AG09309 (cell line): ENCODE measurements around the gene ATP1A2.

Experiments used
- DNase-seq: peaks from one replicate; pipeline ENCODE4 v3.0.0-alpha.2; 2010; ENCODE audit warnings: low read depth
- H3K4me3 ChIP-seq: 2 replicates; pipeline ENCODE4 v1.5.1; 2011; ENCODE audit warnings: mild to moderate bottlenecking, low read depth, low read length, moderate library complexity; ENCODE audit not compliant: control insufficient read depth
- TF ChIP-seq, protein P1 (sequence below): IDR thresholded peaks from 2 replicates; pipeline ENCODE4 v1.5.1; 2011; ENCODE audit warnings: mild to moderate bottlenecking, low read depth, low read length, inconsistent platforms; ENCODE audit not compliant: insufficient read depth, control insufficient read depth; ENCODE audit errors: missing control alignments

ATP1A2 gene

DNA sequence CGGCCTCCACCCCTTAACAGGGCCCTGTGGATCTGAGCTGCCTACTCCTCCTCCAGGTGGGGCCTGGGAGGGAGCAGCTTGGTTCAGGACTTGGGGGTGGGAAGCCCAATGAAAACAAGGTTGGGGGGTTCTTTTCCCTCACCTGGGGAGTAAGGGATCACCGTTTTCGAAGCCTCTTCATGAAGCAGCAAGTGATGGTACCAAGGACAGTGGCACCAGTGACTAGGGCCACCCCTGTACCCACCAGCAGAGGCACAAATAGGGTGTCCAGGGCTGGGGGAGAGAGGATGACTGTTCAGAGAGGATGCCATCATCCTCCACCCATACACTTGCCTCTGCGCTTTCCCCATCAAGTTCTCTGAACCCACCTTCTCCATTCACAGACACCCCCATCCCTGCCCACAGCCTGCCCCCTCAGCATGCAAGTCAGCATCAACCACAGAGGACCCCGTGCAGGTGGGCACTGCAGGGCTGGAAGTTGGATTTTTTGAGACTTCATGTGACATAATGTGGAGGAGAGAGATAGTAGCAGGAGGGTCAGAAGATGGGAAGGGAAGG lies 23.8 kb upstream of the ATP1A2 start:
- TF ChIP-seq, protein P1, sequence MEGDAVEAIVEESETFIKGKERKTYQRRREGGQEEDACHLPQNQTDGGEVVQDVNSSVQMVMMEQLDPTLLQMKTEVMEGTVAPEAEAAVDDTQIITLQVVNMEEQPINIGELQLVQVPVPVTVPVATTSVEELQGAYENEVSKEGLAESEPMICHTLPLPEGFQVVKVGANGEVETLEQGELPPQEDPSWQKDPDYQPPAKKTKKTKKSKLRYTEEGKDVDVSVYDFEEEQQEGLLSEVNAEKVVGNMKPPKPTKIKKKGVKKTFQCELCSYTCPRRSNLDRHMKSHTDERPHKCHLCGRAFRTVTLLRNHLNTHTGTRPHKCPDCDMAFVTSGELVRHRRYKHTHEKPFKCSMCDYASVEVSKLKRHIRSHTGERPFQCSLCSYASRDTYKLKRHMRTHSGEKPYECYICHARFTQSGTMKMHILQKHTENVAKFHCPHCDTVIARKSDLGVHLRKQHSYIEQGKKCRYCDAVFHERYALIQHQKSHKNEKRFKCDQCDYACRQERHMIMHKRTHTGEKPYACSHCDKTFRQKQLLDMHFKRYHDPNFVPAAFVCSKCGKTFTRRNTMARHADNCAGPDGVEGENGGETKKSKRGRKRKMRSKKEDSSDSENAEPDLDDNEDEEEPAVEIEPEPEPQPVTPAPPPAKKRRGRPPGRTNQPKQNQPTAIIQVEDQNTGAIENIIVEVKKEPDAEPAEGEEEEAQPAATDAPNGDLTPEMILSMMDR, result no peak
- DNase-seq, result no peak

DNA sequence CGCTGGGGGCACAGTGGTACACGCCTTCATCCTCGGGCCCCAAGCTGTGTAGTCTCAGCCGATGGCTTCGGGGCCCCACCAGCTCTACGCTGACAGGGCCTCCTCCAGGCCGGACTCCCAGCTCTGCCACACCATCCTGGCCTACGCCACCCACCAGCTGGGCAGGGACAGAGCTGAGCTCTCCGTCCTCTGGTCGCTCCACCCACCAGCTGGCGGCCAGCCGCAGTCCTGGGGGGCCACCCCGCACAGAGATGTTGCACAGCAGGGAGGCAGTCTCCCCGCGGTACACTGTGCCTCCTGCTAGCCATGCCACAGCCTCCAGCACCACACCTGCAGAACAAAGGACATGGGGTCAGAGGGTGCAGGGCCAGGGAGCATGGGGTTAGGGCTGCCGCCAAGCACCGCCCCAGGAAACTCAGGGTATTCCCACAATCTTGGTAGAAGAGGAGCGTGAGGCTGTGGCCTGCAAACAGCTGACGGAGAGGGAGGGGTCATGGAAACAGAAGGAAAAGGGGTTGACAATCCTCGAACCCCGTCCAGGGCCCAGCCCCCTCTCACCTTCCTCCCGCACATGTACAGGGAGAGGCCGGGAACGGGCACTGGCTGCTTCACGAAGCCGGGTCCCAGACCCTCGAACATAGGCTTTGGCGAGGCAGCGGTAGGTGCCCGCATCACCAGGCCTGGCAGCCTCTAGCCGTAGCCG lies 23.0 kb upstream of the ATP1A2 start:
- DNase-seq, result no peak
- TF ChIP-seq, protein P1, result no peak

More for the DNA sequence above, 23.8 kb upstream of the ATP1A2 start:
- H3K4me3 ChIP-seq, result no peak overlapping the region

DNA sequence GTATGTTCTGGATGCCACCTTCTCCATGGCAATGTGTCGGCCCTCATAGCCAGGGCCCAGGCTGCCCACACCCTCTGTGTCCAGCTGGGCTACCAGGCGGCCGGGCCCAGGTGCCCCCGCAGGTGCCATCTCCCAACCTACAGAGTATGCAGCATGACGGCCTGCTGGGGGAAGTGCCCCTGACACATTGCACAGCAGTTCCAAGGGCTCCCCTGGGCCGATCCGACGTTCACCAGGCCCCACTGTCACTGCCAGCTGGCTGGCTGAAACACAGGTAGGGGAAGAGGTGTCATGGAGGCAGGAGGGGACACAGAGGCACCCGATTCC lies 22.5 kb upstream of the ATP1A2 start:
- TF ChIP-seq, protein P1, result no peak
- H3K4me3 ChIP-seq, result no peak overlapping the region
- no peak for DNase-seq

More for the DNA sequence above, 23.0 kb upstream of the ATP1A2 start:
- H3K4me3 ChIP-seq, result no peak overlapping the region

DNA sequence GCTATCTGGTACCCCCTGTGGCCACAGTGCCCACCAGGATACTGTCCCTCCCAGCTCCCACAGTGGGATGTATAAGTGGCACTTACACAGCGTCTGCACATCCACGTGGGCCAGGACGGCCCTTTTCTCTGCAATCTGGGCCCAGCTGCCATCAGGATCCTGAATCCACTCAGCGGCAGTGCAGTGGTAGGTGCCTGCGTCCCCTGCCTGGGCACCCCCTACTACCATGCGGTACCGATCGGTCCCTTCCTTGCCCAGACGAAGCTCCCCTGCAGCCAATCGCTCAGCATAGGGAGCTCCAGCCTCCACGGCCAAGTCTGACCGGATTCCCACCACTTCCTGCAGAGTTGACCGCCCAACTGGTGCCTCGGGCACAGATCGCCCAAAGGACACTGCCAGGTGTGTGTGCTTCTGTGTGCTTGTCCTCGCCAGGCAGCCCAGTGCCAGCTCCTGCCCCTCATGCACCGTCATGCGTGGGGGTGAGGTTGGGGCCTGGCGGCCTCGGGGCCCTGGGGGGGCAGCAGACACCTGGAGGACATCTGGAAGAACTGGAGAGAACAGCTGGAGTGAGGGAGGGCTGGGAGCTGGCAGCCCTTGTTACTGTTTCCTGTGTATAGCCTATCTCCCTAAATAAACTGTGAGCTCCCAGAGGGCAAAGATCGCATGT lies 21.8 kb upstream of the ATP1A2 start:
- TF ChIP-seq, protein P1, result no peak
- no peak overlapping the region for H3K4me3 ChIP-seq
- DNase-seq, result no peak

DNA sequence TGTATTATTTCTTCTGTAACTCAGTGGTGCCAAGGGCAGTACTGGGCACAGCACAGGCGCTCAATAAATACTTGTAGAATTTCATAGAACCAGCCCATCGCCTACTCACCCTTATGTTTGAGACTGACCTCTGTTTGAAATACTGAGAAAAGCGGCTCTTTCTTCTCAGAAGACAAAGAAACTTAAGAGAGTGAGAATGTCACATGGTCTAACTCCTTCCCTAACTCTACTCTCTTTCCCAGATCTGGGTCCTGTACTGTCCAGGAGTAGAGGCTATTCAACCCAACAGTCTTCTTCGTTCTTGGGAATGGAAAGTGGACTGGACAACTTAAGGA lies 21.3 kb upstream of the ATP1A2 start:
- H3K4me3 ChIP-seq, result no peak overlapping the region
- DNase-seq, result no peak
- TF ChIP-seq, protein P1, result no peak

DNA sequence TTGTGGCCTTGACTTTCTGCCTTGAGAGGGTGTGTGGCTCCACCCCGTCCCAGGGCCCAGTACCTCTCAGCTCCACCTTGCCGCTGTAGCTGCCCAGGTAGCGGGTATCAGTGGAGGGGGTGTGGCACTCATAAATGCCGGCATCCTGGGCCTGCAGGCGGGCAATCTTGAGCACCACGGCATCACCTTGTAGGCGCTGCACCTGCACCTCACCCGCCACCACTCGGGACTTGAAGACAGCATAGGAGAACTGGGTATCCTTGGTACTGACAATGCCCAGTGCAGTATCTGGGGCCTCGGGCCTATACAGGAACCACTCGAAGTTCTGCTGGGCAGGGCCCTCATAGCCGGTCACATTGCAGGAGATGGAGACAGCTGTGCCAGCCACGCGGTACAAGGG lies 20.8 kb upstream of the ATP1A2 start:
- no peak for DNase-seq
- TF ChIP-seq, protein P1, result no peak
- H3K4me3 ChIP-seq, result no peak overlapping the region
